BJ (cell line): ENCODE data around the gene NPAS2. TPM values are rescaled to one million over a fixed set of nuclear protein-coding genes. Genes with fewer than 3 reads are reported as not detected.

Experiments used
- CTCF ChIA-PET: fragments of 350-600 bp; formaldehyde crosslinking; extraction: SDS; loops from one replicate; lab custom pipeline; 2021; ENCODE audit warnings: antibody characterized with exemption, inconsistent platforms; lab: Yijun Ruan, JAX
- POLR2A ChIA-PET: fragments of 300-600 bp; sonication (Branson Sonifier 250); formaldehyde crosslinking; extraction: SDS; loops from one replicate; lab custom pipeline; 2021; ENCODE audit warnings: antibody characterized with exemption; lab: Charles Lee
- DNase-seq: peaks from one replicate; pipeline ENCODE4 v3.0.0-alpha.2; 2011; ENCODE audit warnings: low read depth
- H3K27me3 ChIP-seq: 2 replicates; pipeline ENCODE4 v1.6.0; 2011; ENCODE audit warnings: low read length; ENCODE audit not compliant: control insufficient read depth, insufficient read depth
- H3K36me3 ChIP-seq: 2 replicates; pipeline ENCODE4 v1.5.1; 2011; ENCODE audit warnings: low read length; ENCODE audit not compliant: control insufficient read depth, insufficient read depth
- H3K4me3 ChIP-seq: 2 replicates; pipeline ENCODE4 v1.5.1; 2011; ENCODE audit warnings: low read depth, mild to moderate bottlenecking, control low read depth, low read length
- CTCF ChIP-seq: IDR thresholded peaks from 2 replicates; pipeline ENCODE4 v1.5.1; 2011; ENCODE audit warnings: low read depth, mild to moderate bottlenecking, control low read depth, inconsistent platforms, low read length, moderate library complexity; ENCODE audit not compliant: insufficient read depth
- polyA plus RNA-seq: library from polyadenylated mRNA; depleted of rRNA; stranded (reverse); fragments of >200 nt; gene quantifications from 2 replicates; pipeline ENCODE4 v1.2.3, GENCODE V29; 2011

Gene NPAS2
- polyA plus RNA-seq, 1 experiment = 13.1 TPM

- Histone ChIP-seq H3K27me3 (no peaks in the 10 kb centered on the region), H3K36me3 (no peaks in the 10 kb centered on the region), H3K4me3 (no peak overlapping the region)
- TF ChIP-seq CTCF = no peak
- ChIA-PET POLR2A (no interaction called here), CTCF (no interaction called here)
- no peak for DNase-seq
Measured at GRCh38 chr2:100842241-100842922, 22.4 kb downstream of the NPAS2 start.

DNA sequence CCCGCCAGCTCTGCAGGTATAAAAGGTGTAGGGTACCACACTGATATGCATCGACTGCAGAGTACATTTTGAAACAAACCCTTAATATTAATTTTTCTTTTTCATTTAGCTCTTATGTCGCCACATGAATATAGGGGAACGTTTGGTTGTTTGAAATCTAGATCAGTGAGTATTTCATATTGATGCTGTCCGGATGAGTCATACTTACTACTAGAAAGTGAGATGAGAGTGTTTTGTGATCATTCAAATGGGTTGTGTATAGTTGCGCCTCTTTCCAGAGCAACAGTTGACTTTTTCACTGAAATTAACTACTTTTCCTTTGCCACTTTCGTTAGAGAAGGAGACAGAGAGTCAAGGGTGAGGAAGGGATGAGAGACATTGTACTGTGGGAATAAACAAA, 24.6 kb downstream of the NPAS2 start:
- Histone ChIP-seq H3K36me3 (peaks cover 2% of the 10 kb centered on the region; the same call in 1 of the 2 replicates), H3K4me3 (no peak overlapping the region), H3K27me3 (no peaks in the 10 kb centered on the region)
- ChIA-PET POLR2A (no interaction called here), CTCF (interaction anchor here (1.5 kb wide), 1 partner anchor 10 kb away, joined by 4 read pairs; no protein-coding TSS in a partner anchor)
- DNase-seq = no peak
- TF ChIP-seq CTCF = no peak

GRCh38 chr2:100845141-100845991, 25.4 kb downstream of the NPAS2 start:
- H3K27me3 ChIP-seq = no peaks in the 10 kb centered on the region
- POLR2A ChIA-PET = no interaction called here
- CTCF ChIA-PET = interaction anchor here (0.8 to 1.5 kb wide), 2 partner anchors 11 to 27 kb away, joined by 3 to 4 read pairs; no protein-coding TSS in a partner anchor
- no peak for DNase-seq
- no peak overlapping the region for H3K4me3 ChIP-seq
- H3K36me3 ChIP-seq = peaks cover 2% of the 10 kb centered on the region; the same call in 1 of the 2 replicates
- no peak for TF ChIP-seq CTCF

DNA sequence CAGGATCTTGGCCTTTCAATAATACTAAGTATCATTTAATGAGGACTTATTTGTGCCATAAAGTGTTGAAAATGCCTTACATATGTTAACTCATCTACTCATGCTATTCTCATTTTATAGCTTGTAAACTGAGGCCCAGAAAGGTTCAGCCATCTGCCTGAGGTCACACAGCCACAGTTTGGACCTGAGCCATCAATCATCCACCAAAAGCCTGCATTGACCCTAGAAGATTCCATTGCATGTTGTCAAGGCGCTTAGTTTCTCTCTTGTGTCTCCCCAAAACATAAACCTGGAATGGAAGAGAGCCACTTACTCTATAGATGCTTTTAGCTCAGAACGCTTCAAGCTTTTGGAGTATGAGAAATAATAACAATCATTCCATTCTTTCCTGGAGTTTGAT, 26.8 kb downstream of the NPAS2 start:
- Histone ChIP-seq H3K4me3 (no peak overlapping the region), H3K27me3 (no peaks in the 10 kb centered on the region), H3K36me3 (peaks cover 2% of the 10 kb centered on the region; the same call in 1 of the 2 replicates)
- no peak for TF ChIP-seq CTCF
- ChIA-PET POLR2A (no interaction called here), CTCF (no interaction called here)
- no peak for DNase-seq

GRCh38 chr2:100852447-100852846, 32.5 kb downstream of the NPAS2 start:
- Histone ChIP-seq H3K36me3 (peaks cover 2% of the 10 kb centered on the region; the same call in 1 of the 2 replicates), H3K4me3 (no peak overlapping the region), H3K27me3 (no peaks in the 10 kb centered on the region)
- no peak for TF ChIP-seq CTCF
- DNase-seq = no peak
- POLR2A ChIA-PET = no interaction called here
- CTCF ChIA-PET = interaction anchor here (1.0 kb wide), 1 partner anchor 13 kb away, joined by 3 read pairs; no protein-coding TSS in a partner anchor
